ENCODE results near the gene UBR1.

- TF ChIP-seq, protein P1, sequence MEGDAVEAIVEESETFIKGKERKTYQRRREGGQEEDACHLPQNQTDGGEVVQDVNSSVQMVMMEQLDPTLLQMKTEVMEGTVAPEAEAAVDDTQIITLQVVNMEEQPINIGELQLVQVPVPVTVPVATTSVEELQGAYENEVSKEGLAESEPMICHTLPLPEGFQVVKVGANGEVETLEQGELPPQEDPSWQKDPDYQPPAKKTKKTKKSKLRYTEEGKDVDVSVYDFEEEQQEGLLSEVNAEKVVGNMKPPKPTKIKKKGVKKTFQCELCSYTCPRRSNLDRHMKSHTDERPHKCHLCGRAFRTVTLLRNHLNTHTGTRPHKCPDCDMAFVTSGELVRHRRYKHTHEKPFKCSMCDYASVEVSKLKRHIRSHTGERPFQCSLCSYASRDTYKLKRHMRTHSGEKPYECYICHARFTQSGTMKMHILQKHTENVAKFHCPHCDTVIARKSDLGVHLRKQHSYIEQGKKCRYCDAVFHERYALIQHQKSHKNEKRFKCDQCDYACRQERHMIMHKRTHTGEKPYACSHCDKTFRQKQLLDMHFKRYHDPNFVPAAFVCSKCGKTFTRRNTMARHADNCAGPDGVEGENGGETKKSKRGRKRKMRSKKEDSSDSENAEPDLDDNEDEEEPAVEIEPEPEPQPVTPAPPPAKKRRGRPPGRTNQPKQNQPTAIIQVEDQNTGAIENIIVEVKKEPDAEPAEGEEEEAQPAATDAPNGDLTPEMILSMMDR (IDR thresholded peaks at IDR 0.05): no peak
- TF ChIP-seq ZFX (IDR thresholded peaks at IDR 0.05; ENCODE audit: borderline replicate concordance): no peak
Observed at GRCh38 chr15:43095243-43095642, 10.6 kb downstream of the UBR1 start.

Data from 22Rv1 (cell line).